Posterior vena cava (tissue), 2 donors: ENCODE results near the gene MRPL36. TPM values are rescaled to one million over a fixed set of nuclear protein-coding genes. Genes with fewer than 3 reads are reported as not detected.
"Not testable (repeated sequence)": the region's sequence is repeated elsewhere in the genome, so short reads cannot be mapped to it uniquely, and the experiment has no call there.

Experiments used
- DNase-seq: peaks from one replicate; pipeline ENCODE4 v3.0.0-alpha.2; 2020; ENCODE audit warnings: low spot score
- intact Hi-C, 2 donors: fragments of 100-400 bp; cut with DNase I; formaldehyde crosslinking; loops; one replicate each; pipeline versions ENCODE4 v1.14.1 to v1.14.2; 2022 to 2023
- long read RNA-seq, 2 donors: library from polyadenylated mRNA; unstranded; transcript quantifications; one replicate each; pipeline ENCODE4 v2.0.0, GENCODE V29; 2020 to 2021
- total RNA-seq, 2 donors: library from RNA; stranded (reverse); fragmentation: NEBNext Ultra II Directional; extraction: Animal tissue kit (Norgen Biotek cat#: 25700); gene quantifications; one replicate each; pipeline ENCODE4 v1.2.1, GENCODE V29; 2021
- donor health status: DM: yes; HTN: yes; CAD: no.
- donor health status: DM: yes; HTN: yes; CAD: no.

The MRPL36 gene
- total RNA-seq, result 10 to 100 TPM; 29.4 to 32.4 TPM
- long read RNA-seq, donor 1, transcript MRPL36-202 (2 exons, 610 nt), result major isoform, 5 of 5 reads
- long read RNA-seq, donor 1, partial matches to known transcripts, result 0 of 5 reads
- long read RNA-seq, donor 1, other reads (novel, unspliced or antisense), result 0 of 5 reads
- long read RNA-seq, donor 2, transcript MRPL36-202 (2 exons, 610 nt), result major isoform, 9 of 15 reads
- long read RNA-seq, donor 2, partial matches to known transcripts, result 2 of 15 reads
- long read RNA-seq, donor 2, other reads (novel, unspliced or antisense), result 0 of 15 reads

- peak; percentile 98 for DNase-seq
- intact Hi-C loops, result no loop called here
Measured at GRCh38 chr5:1799602-1800471, at the start of gene MRPL36. Gene MRPL36 (minus strand): TSS chr5:1799837. CDS start chr5:1798935, 902 bp downstream.

DNA sequence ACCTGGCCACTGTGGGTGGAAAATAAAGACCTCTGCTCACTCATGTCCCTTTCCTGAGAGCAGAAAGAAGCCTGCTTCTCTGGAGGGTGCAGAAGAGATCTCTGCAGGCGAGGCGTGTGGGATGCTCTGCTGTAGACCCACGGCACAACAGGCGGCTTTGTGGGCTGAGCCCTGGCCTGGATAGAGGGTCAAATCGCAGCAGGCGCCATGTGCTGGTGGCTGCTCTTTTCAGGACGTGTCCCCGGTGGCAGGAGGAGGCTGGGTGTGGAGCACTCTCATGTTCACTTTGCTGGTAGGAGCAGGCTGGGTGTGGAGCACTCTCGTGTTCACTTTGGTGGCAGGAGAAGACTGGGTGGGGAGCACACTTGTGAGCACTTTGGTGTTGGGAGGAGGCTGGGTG, 48.0 kb upstream of the MRPL36 start:
- DNase-seq, result no peak
- intact Hi-C loops, result no loop called here

- DNase-seq, result no peak
- intact Hi-C loops, result no loop called here
Measured at GRCh38 chr5:1847056-1847455, 47.4 kb upstream of the MRPL36 start.

DNA sequence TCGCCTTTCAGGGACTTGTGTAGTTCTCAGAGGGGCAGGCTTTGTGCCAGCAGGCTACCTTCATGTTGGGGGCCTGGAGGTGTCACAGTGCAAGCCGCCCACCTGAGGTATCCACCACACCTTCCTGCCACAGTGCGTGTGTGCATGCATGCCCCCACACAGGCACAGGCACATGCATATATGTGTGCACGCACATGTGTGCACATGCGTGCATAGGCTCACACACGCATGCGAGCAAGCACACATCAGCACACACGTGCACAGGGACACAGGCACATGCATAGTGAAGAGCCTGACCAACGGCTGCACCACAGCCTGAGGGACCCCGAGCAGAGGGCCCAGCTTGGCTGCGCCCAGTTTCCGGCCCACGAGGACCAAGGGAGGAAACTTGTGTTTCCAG, 46.9 kb upstream of the MRPL36 start:
- intact Hi-C loops, result no loop called here
- no peak for DNase-seq

DNA sequence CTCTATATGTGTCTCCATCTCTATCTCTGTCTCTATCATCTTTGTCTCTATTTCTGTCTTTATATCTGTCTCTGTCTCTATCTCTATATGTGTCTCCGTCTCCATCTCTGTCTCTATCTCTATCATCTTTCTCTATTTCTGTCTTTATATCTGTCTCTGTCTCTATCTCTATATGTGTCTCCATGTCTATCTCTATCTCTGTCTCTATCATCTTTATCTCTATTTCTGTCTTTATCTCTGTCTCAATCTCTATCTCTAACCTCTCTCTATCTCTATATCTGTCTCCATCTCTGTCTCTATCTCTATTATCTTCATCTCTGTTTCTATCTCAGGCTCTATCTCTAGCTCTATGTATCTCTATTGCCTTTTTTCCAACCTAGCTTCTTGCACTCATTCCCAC, 46.1 kb upstream of the MRPL36 start:
- intact Hi-C loops, result no loop called here
- DNase-seq, result no peak

DNA sequence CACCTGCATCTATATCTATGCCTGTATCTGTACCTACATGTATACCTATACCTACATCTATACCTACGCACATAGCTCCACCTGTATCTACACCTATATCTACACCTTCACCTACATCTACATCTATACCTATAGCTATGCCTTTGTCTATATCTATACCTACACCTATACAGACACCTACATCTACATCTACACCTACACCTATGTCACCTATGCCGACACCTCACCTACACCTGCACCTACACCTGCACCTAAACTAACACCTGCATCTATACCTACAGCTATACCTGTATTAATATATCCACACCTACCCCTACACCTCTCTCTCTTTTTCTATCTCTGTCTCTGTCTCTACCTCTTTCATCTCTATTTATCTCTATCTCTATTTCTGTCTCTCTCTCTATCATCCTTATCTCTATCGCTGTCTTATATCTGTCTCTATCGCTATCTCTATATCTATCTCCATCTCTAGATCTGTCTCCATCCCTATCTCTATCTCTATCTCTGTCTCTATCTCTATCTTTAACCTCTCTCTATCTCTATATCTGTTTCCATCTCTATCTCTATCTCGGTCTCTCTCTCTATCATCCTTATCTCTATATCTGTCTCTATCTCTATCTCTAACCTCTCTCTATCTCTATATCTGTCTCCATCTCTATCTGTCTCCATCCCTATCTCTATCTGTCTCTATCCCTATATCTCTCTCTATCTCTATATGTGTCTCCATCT, 45.2 kb upstream of the MRPL36 start:
- no peak for DNase-seq
- intact Hi-C loops, result no loop called here

- intact Hi-C loops, DNase-seq: not testable (repeated sequence)
Measured at GRCh38 chr5:1843761-1844160, 44.1 kb upstream of the MRPL36 start.

DNA sequence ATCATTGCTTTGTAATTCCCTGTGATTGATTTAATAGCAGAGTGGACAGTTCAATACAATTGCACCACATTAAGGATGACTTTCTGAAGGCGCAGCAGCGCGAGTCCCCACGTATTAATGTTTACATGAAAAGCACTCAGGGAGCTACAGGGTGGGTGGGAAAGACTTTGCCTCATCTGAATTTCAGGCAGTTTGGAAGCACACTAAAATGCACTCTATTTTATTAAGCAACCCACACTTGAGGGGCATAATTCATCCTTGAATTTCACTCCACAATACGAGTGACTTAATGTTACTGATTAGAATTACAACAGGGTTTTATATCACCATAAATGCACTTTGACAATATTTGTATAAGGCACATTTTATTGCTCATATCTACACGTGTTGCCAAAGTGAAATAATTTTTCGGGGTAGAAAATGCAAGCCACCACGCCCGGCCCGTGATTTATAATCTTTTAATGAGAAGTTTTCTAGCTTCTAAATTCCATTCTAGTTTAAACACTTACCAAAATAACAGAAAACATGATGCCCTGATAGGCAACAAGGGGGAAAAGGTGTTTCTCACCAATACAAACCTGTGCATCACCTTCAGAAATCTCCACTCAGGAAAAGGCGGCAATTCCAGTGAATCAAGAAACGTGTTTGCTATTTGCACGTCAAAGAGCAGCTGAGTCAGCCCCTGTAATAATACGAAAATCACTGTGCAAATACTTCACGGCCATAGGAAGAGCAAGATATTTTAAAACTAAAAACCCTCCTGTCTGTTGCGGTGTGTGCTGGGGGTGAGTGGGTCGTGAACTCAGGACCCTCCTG, 42.6 kb upstream of the MRPL36 start:
- DNase-seq, result no peak
- intact Hi-C loops, result no loop called here

DNA sequence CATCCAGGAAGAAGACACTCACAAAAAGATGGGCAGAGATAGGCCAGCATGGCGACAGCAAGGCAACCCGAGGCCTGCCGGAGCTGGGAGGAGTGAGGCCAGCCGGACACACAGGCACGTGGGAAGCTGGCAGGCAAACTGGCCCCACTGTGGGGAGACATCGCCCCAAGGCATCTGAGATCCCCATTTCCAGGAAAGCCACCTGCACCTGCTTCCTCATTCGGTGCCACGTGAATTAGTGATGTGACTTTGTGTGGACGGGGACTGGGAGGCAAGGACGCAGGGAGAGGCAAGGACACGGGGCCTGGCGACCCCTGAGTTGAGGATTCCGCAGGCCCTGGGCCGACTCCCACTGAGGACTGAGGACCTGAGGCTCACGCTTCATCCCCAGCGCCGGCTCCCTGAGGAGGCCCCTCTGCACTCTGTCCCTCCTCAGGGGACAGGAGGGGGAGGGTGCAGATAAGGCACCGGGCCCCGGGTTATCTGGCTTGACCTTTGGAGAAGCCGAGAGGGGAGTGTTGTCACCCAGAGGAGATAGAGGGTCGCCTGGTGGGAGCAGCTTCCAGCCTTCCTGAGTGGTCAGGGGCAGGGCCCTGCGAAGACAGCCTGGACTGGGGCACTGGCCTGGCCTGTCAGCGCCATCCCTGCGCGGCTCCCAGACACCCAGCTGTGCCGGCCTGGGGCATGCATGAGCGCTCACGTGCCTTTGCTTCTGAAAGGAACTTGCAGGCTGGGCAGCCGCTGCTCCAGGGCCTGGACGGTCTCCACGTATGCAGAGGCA, 41.3 kb upstream of the MRPL36 start:
- no peak for DNase-seq
- intact Hi-C loops, result no loop called here

GRCh38 chr5:1840071-1840547, 40.5 kb upstream of the MRPL36 start:
- intact Hi-C loops, result no loop called here
- no peak for DNase-seq

- no peak for DNase-seq
- intact Hi-C loops, result no loop called here
Measured at GRCh38 chr5:1838013-1838412, 38.4 kb upstream of the MRPL36 start.

- intact Hi-C loops, result no loop called here
- no peak for DNase-seq
Measured at GRCh38 chr5:1836891-1837880, 37.5 kb upstream of the MRPL36 start.

- DNase-seq, result peak; percentile 54
Measured at GRCh38 chr5:1836176-1836890, 36.7 kb upstream of the MRPL36 start.

GRCh38 chr5:1835431-1835830, 35.8 kb upstream of the MRPL36 start:
- intact Hi-C loops, result no loop called here

More at GRCh38 chr5:1836176-1836890, 36.7 kb upstream of the MRPL36 start:
- intact Hi-C loops, result no loop called here

DNA sequence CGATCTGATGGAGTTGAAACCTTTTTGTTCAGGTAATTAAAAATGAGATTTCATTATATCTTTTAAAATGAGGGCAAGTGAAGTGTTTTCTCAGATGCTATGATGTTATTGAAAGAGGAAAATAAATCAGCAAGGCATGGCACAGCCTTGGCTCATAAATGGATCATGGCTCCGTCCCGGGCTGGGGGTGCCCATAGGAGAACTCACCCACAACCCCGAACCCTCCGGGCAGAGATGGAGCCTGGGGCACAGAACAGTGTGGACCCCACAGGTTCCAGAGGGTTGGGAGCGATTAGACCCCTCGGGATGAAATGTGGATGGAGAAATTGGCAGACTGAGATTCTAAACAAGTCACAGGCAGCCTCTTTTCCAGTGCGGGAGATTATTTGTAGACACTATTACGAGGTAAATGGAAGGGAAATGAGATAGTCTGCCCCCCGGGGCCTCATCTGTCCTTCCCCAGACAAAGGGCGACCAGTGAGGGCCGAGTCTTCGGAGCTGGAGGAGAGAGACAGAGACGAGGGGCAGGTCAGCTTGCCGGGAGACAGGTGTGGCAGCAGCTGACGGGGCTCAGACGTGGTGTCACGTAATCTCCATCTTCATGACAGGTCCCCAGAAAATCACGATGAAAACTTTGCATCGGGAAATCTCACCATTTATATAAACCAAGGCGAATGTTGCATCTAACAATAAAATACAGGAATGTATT, 35.2 kb upstream of the MRPL36 start:
- DNase-seq, result peak; percentile 73
- intact Hi-C loops, result no loop called here

More at GRCh38 chr5:1835431-1835830, 35.8 kb upstream of the MRPL36 start:
- peak; percentile 65 for DNase-seq

DNA sequence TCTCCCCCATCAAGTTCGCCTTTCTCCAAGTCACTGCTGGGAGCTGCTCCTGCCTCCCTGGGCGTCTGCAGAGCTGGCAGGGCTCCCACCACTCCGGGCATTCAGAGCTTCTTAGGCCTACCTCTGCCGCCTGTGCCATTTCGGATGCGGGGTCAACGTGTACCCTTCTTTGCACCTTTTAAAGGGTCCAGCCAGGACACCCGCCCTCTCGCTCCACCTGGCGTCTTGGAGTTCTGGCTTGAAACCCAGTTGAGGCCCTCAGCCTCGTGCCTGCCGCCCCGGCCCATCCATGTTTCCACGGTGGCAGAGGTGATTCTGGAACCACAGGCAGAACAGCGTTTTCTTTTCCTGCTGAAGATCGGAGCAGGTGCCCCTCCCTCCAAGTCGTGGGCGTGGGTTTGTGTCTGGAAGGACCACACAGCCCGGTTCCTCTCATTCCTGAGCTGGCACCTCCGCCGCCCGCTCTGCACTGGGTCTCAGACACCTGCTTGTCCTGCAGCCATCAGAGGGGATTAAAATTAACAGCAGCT, 34.5 kb upstream of the MRPL36 start:
- peak; percentile 77 for DNase-seq
- intact Hi-C loops, result no loop called here
